HepG2 (cell line): Measurements from ENCODE around the gene GATAD2B. TPM values are rescaled to one million over a fixed set of nuclear protein-coding genes. Genes with fewer than 3 reads are reported as not detected.

ENCODE experiments used
- CENPT ChIP-seq: sonication (generic); formaldehyde crosslinking; IDR thresholded peaks from 2 replicates; pipeline ENCODE4 v1.8.0; 2022; ENCODE audit warnings: low read depth, mild to moderate bottlenecking, moderate library complexity, missing genetic modification reagents
- MAF1 ChIP-seq: sonication (generic); formaldehyde crosslinking; IDR thresholded peaks from 2 replicates; pipeline ENCODE4 v1.5.0; 2020; ENCODE audit warnings: missing genetic modification reagents, borderline replicate concordance
- MATR3 ChIP-seq: sonication (generic); formaldehyde crosslinking; IDR thresholded peaks from 2 replicates; pipeline ENCODE4 v1.4.0; 2020; ENCODE audit warnings: missing genetic modification reagents
- MAZ ChIP-seq, 2 experiments: sonication (generic) in 1 of 2; formaldehyde crosslinking in 1 of 2; IDR thresholded peaks; 2 replicates each; pipeline versions ENCODE4 v1.5.0 to v1.6.1; 2012 to 2020; ENCODE audit warnings: low read depth in 2 of 2, mild to moderate bottlenecking in 2 of 2, borderline replicate concordance in 1 of 2, improper control_type of control experiment in 1 of 2, low read length in 1 of 2, missing genetic modification reagents in 1 of 2, moderate library complexity in 1 of 2
- PHF21A ChIP-seq: sonication (generic); formaldehyde crosslinking; IDR thresholded peaks from 2 replicates; pipeline ENCODE4 v1.5.0; 2020; ENCODE audit warnings: mild to moderate bottlenecking, missing genetic modification reagents
- RARA ChIP-seq: IDR thresholded peaks from 2 replicates; pipeline ENCODE4 v1.6.1; 2016; ENCODE audit warnings: missing genetic modification reagents, missing compliant biosample characterization
- ZC3H13 ChIP-seq: sonication (generic); formaldehyde crosslinking; IDR thresholded peaks from 2 replicates; pipeline ENCODE4 v1.8.1; 2023; ENCODE audit warnings: mild to moderate bottlenecking, missing genetic modification reagents, moderate library complexity
- ZNF256 ChIP-seq: sonication (generic); formaldehyde crosslinking; conservative IDR thresholded peaks from 2 replicates; pipeline ENCODE4 v1.4.0; 2020; ENCODE audit warnings: missing genetic modification reagents
- ZNF792 ChIP-seq: IDR thresholded peaks from 2 replicates; pipeline ENCODE4 v1.6.1; 2016
- polyA plus RNA-seq, 8 experiments: library from polyadenylated mRNA; depleted of rRNA in 3 of 8; stranded (reverse) in 7 of 8; unstranded in 1 of 8; fragments of >200 nt; fragmentation: Illumina TruSeq in 4 of 8; extraction: Trizol in 4 of 8; gene quantifications; 2 replicates each; pipeline versions ENCODE4 v1.2.1 to v1.2.3, GENCODE V29; 2011 to 2016; ENCODE audit warnings: low read depth in 4 of 8, missing spikeins in 1 of 8, mixed read lengths in 1 of 8; ENCODE audit not compliant: insufficient read depth in 1 of 8
- total RNA-seq, 5 experiments: library from RNA; depleted of rRNA; stranded (reverse); fragments of >200 nt; fragmentation: Illumina TruSeq; extraction: Trizol; gene quantifications; 2 replicates each; pipeline ENCODE4 v1.2.3, GENCODE V29; 2016; ENCODE audit warnings: low read depth in 1 of 5
- TF ChIP-seq, protein P1 (sequence below): sonication (generic); formaldehyde crosslinking; IDR thresholded peaks from 2 replicates; pipeline ENCODE4 v1.4.0; 2020; ENCODE audit warnings: missing genetic modification reagents, borderline replicate concordance
- TF ChIP-seq, protein P2 (sequence below): sonication (generic); formaldehyde crosslinking; IDR thresholded peaks from 2 replicates; pipeline ENCODE4 v1.4.0; 2020; ENCODE audit warnings: mild to moderate bottlenecking, missing genetic modification reagents
- TF ChIP-seq, protein P3 (sequence below): sonication (generic); formaldehyde crosslinking; IDR thresholded peaks from 2 replicates; pipeline ENCODE4 v1.4.0; 2020; ENCODE audit warnings: missing genetic modification reagents, borderline replicate concordance
- TF ChIP-seq, protein P4 (sequence below): IDR thresholded peaks from 2 replicates; pipeline ENCODE4 v1.6.1; 2016; ENCODE audit warnings: low read depth, borderline replicate concordance

The GATAD2B gene
- total and polyA plus RNA-seq, 2 of the 13 experiments (the other 11 are each of a cell fraction or from before 2014, with no cell fraction given): 3.2 to 5.2 TPM

DNA sequence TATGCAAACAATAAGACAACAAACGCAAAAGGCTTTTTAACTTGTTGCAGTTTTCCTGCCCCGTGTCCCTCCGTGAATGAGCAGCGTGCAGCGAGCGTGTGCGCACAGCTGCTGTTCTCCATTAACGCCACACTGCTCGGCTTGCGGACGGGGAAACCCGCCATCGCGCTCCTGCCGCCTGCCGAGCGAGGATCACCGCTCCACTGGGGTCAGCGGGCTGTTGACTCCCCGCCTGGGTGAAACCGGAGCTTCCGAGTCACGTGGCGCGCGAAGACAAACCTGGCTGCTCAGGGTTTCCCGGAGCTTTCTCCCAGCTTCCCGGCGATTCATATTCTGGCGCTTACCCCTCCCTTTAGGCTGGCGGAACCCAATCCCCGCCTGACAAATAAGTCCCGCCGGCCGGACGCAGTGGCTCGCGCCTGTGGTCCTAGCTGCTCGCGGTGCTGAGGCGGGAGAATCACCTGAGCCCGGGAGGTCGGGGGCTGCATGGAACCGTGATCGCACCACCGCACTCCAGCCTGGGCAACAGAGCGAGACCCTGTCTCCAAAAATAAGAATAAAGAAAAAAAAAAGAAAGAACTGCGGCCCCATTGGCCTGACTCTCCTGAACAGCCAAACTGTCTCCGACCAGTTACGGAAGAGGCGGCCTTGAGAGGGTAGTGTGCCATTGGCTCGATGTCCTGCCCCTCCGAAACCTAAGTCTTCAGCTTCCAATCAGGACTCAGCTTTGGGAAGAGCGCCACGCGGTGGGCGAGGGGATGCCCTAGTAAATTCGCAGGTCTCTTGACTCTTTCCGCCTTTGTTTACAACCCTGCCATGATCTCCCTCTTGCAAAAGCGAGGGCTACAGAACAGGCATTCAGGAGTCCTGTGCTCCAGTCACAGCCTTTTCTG, 44.6 kb upstream of the GATAD2B start, which contains the start of gene CREB3L4 (continued):
- TF ChIP-seq, protein P1, sequence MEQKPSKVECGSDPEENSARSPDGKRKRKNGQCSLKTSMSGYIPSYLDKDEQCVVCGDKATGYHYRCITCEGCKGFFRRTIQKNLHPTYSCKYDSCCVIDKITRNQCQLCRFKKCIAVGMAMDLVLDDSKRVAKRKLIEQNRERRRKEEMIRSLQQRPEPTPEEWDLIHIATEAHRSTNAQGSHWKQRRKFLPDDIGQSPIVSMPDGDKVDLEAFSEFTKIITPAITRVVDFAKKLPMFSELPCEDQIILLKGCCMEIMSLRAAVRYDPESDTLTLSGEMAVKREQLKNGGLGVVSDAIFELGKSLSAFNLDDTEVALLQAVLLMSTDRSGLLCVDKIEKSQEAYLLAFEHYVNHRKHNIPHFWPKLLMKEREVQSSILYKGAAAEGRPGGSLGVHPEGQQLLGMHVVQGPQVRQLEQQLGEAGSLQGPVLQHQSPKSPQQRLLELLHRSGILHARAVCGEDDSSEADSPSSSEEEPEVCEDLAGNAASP (CRISPR knock-in tag): peak; percentile 58
- TF ChIP-seq ZNF792 (peak; percentile 93), MAF1 (no peak), CENPT (CRISPR knock-in tag) (no peak), ZC3H13 (CRISPR knock-in tag) (peak; percentile 84), RARA (CRISPR knock-in tag) (peak; percentile 70), MATR3 (no peak), MAZ (IDR thresholded peaks at IDR 0.05; ENCODE audit: borderline replicate concordance, low read depth, low read length) (peak; percentile 33; the same call in 1 of the 2 replicates), MAZ (CRISPR knock-in tag; IDR thresholded peaks at IDR 0.05; ENCODE audit: low read depth) (peak; percentile 88), ZNF256 (CRISPR knock-in tag) (peak; percentile 66; the same call in 1 of the 2 replicates), PHF21A (CRISPR knock-in tag) (peak; percentile 93)
- TF ChIP-seq, protein P2, sequence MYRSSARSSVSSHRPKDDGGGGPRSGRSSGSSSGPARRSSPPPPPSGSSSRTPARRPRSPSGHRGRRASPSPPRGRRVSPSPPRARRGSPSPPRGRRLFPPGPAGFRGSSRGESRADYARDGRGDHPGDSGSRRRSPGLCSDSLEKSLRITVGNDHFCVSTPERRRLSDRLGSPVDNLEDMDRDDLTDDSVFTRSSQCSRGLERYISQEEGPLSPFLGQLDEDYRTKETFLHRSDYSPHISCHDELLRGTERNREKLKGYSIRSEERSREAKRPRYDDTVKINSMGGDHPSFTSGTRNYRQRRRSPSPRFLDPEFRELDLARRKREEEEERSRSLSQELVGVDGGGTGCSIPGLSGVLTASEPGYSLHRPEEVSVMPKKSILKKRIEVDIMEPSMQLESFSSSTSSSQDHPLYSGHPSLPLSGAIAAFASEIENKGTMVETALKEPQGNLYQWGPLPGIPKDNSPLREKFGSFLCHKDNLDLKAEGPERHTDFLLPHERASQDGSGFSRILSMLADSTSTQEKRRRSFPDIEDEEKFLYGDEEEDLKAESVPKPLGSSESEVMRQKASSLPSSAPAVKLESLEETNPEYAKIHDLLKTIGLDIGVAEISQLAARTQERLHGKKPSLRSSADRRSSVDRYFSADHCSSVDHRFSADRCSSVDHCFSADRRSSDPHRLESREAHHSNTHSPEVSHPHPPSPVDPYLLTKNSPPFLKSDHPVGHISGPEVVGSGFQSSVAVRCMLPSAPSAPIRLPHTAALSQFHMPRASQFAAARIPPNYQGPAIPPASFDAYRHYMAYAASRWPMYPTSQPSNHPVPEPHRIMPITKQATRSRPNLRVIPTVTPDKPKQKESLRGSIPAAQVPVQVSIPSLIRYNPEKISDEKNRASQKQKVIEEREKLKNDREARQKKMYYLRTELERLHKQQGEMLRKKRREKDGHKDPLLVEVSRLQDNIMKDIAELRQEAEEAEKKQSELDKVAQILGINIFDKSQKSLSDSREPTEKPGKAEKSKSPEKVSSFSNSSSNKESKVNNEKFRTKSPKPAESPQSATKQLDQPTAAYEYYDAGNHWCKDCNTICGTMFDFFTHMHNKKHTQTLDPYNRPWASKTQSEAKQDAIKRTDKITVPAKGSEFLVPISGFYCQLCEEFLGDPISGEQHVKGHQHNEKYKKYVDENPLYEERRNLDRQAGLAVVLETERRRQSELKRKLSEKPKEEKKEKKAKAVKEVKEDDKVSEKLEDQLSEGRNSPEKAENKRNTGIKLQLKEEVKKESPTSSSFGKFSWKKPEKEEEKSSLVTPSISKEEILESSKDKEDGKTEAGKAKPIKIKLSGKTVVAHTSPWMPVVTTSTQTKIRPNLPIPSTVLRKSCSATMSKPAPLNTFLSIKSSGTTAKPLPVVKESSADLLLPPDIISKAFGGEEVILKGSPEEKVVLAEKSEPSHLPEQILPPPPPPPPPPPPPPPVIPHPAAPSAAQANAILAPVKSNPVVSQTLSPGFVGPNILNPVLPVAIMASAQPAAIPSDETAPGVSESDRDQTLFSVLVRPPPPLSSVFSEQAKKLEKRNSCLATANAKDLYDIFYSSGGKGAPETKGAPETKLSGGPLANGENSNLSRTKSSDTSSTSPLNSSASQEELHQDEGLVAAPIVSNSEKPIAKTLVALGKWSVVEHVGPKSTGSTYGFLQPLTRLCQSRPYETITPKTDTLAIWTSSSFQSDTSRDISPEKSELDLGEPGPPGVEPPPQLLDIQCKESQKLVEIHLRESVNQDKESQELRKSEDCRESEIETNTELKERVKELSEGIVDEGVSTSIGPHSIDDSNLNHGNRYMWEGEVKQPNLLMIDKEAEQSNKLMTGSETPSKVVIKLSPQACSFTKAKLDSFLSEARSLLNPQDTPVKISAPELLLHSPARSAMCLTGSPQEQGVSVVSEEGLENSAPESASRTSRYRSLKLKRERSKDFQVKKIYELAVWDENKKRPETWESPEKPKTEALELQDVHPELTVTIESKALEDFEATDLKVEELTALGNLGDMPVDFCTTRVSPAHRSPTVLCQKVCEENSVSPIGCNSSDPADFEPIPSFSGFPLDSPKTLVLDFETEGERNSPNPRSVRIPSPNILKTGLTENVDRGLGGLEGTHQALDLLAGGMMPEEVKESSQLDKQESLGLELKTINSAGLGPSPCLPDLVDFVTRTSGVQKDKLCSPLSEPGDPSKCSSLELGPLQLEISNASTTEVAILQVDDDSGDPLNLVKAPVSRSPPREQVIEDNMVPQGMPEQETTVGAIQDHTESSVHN (CRISPR knock-in tag): peak; percentile 46; the same call in 1 of the 2 replicates
- TF ChIP-seq, protein P3, sequence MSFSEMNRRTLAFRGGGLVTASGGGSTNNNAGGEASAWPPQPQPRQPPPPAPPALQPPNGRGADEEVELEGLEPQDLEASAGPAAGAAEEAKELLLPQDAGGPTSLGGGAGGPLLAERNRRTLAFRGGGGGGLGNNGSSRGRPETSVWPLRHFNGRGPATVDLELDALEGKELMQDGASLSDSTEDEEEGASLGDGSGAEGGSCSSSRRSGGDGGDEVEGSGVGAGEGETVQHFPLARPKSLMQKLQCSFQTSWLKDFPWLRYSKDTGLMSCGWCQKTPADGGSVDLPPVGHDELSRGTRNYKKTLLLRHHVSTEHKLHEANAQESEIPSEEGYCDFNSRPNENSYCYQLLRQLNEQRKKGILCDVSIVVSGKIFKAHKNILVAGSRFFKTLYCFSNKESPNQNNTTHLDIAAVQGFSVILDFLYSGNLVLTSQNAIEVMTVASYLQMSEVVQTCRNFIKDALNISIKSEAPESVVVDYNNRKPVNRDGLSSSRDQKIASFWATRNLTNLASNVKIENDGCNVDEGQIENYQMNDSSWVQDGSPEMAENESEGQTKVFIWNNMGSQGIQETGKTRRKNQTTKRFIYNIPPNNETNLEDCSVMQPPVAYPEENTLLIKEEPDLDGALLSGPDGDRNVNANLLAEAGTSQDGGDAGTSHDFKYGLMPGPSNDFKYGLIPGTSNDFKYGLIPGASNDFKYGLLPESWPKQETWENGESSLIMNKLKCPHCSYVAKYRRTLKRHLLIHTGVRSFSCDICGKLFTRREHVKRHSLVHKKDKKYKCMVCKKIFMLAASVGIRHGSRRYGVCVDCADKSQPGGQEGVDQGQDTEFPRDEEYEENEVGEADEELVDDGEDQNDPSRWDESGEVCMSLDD (CRISPR knock-in tag): no peak
- TF ChIP-seq, protein P4, sequence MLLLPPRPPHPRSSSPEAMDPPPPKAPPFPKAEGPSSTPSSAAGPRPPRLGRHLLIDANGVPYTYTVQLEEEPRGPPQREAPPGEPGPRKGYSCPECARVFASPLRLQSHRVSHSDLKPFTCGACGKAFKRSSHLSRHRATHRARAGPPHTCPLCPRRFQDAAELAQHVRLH (CRISPR knock-in tag): peak; percentile 94; the same call in 1 of the 2 replicates
